Adrenal gland (tissue), 12 donors: Measurements from ENCODE around the gene TRRAP. TPM values are rescaled to one million over a fixed set of nuclear protein-coding genes. Genes with fewer than 3 reads are reported as not detected.

Source experiments
- DNase-seq, 7 donors: peaks; one replicate each; pipeline ENCODE4 v3.0.0-alpha.2; 2019 to 2020
- H3K27ac ChIP-seq, 5 donors: fragments of 200-600 bp; sonication (generic) in 4 of 5; 1 replicate in 3 of 5; 2 replicates in 2 of 5; pipeline versions ENCODE4 v1.5.1 to v1.8.0; 2016 to 2020; ENCODE audit warnings: mild to moderate bottlenecking in 1 of 5
- H3K27me3 ChIP-seq: fragments of 200-600 bp; 2 replicates; pipeline ENCODE4 v1.8.0; 2021
- H3K36me3 ChIP-seq, 2 donors: fragments of 200-600 bp; replicated peaks in 1 of 2; 1 replicate in 1 of 2; 2 replicates in 1 of 2; pipeline versions ENCODE4 v1.5.1 to v1.8.0; 2018 to 2022
- H3K4me1 ChIP-seq, 2 donors: fragments of 200-600 bp; replicated peaks in 1 of 2; 1 replicate in 1 of 2; 2 replicates in 1 of 2; pipeline versions ENCODE4 v1.5.1 to v1.8.0; 2018 to 2021
- H3K4me3 ChIP-seq, 4 donors: fragments of 200-600 bp; sonication (generic) in 3 of 4; one replicate each; pipeline ENCODE4 v1.5.1; 2016 to 2018
- H3K9me3 ChIP-seq, 3 donors: fragments of 200-600 bp; sonication (generic) in 1 of 3; replicated peaks in 1 of 3; 1 replicate in 2 of 3; 2 replicates in 1 of 3; pipeline versions ENCODE4 v1.5.1 to v1.8.0; 2016 to 2021
- CTCF ChIP-seq, 6 experiments: fragments of 450-650 bp in 4 of 6; fragments of 200-600 bp in 2 of 6; sonication (generic) in 1 of 6; IDR thresholded peaks; 1 replicate in 5 of 6; 2 replicates in 1 of 6; pipeline versions ENCODE4 v1.5.1 to v1.8.0; 2016 to 2021; ENCODE audit warnings: antibody characterized with exemption in 6 of 6, mild to moderate bottlenecking in 2 of 6, moderate library complexity in 1 of 6
- POLR2A ChIP-seq, 2 donors: fragments of 450-650 bp; IDR thresholded peaks; one replicate each; pipeline ENCODE4 v1.6.1; 2017; ENCODE audit warnings: antibody characterized with exemption in 2 of 2, mild to moderate bottlenecking in 2 of 2, moderate library complexity in 1 of 2
- WGBS, 4 donors: extraction: QIAGEN DNeasy Blood & Tissue Kit in 2 of 4; methylation state at CpG; one replicate each; pipeline versions ENCODE4 v1.1.5 to v1.1.7; 2013 to 2017; 5-methylcytosine and 5-hydroxymethylcytosine counted together
- intact Hi-C, 2 donors: fragments of 100-400 bp; cut with DNase I; formaldehyde crosslinking; loops; one replicate each; pipeline versions ENCODE4 v1.14.1 to v1.15.0; 2022 to 2023
- polyA plus RNA-seq, 3 donors: library from polyadenylated mRNA; stranded (reverse); fragments of 200-250 nt in 2 of 3; fragments of 350-450 nt in 1 of 3; fragmentation: Illumina TruSeq in 1 of 3; extraction: RNeasy Lipid Tissue Mini Kit (QIAGEN cat#74804) in 1 of 3; gene quantifications; one replicate each; pipeline ENCODE4 v1.2.3, GENCODE V29; 2013 to 2014
- total RNA-seq, 9 donors: library from RNA; depleted of rRNA in 4 of 9; stranded (reverse); fragments of >200 nt in 4 of 9; fragments of 120-200 nt in 1 of 9; fragmentation: NEBNext Ultra II Directional in 1 of 9; extraction: Animal tissue kit (Norgen Biotek cat#: 25700) in 1 of 9; gene quantifications; one replicate each; pipeline versions ENCODE4 v1.1.0 to v1.2.4, GENCODE V29; 2013 to 2023
- donor health status: healthy with polysubstance abuse.
- donor health status: Bipolar disorder and iron deficiency.
- donor health status: DM: yes; HTN: yes; CAD: no.
- donor health status: DM: no; HTN: no; CAD: no.
- donor health status: DM: no; HTN: no; CAD: no.
- donor health status: DM: yes; HTN: yes; CAD: no.

TRRAP gene
- total and polyA plus RNA-seq, 12 donors = 11.8 to 43.0 (median 30.9) TPM

GRCh38 chr7:99010281-99010680 is 131.9 kb downstream of the TRRAP start:
- 91 to 99% (median 95%) methylated on average over 9 of the region's 9 CpGs for WGBS, 4 donors
- DNase-seq = peak in 1 of 7 donors; percentile 9

GRCh38 chr7:99011341-99011705 is 133.0 kb downstream of the TRRAP start:
- DNase-seq = peak in 1 of 7 donors; percentile 46
- no peaks in the 10 kb centered on the region for H3K9me3 ChIP-seq
- no peak for TF ChIP-seq CTCF (IDR thresholded peaks at IDR 0.05)
- no peak for TF ChIP-seq POLR2A (IDR thresholded peaks at IDR 0.05)
- H3K4me1 ChIP-seq = no peaks in the 10 kb centered on the region
- no peaks in the 10 kb centered on the region for H3K27me3 ChIP-seq
- 96 to 98% (median 97%) methylated on average over 20 to 24 of the region's 24 CpGs for WGBS, 4 donors
- H3K27ac ChIP-seq = no peak overlapping the region
- H3K4me3 ChIP-seq = no peak overlapping the region
- intact Hi-C loops = no loop called here
- H3K36me3 ChIP-seq = peaks cover 0 to 87% of the 10 kb centered on the region in 2 donors

More at GRCh38 chr7:99010281-99010680, 131.9 kb downstream of the TRRAP start:
- Histone ChIP-seq H3K27ac (no peak overlapping the region), H3K4me1 (no peaks in the 10 kb centered on the region), H3K27me3 (no peaks in the 10 kb centered on the region), H3K4me3 (no peak overlapping the region), H3K9me3 (no peaks in the 10 kb centered on the region), H3K36me3 (peaks cover 0 to 93% of the 10 kb centered on the region in 2 donors)
- intact Hi-C loops = no loop called here
- TF ChIP-seq POLR2A (IDR thresholded peaks at IDR 0.05) (no peak), CTCF (IDR thresholded peaks at IDR 0.05) (no peak)

GRCh38 chr7:99011706-99012404 is 133.5 kb downstream of the TRRAP start:
- WGBS, 4 donors = 95 to 97% (median 96%) methylated on average over 28 to 36 of the region's 36 CpGs
- intact Hi-C loops = no loop called here
- peaks cover 0 to 82% of the 10 kb centered on the region in 2 donors for H3K36me3 ChIP-seq
- no peak overlapping the region for H3K27ac ChIP-seq
- no peak for TF ChIP-seq POLR2A (IDR thresholded peaks at IDR 0.05)
- DNase-seq = peak in 1 of 7 donors; percentile 46
- no peaks in the 10 kb centered on the region for H3K9me3 ChIP-seq
- H3K4me1 ChIP-seq = no peaks in the 10 kb centered on the region
- no peak overlapping the region for H3K4me3 ChIP-seq
- H3K27me3 ChIP-seq = no peaks in the 10 kb centered on the region

- WGBS, 4 donors = 93 to 98% (median 96%) methylated on average over 13 of the region's 13 CpGs
- Histone ChIP-seq H3K36me3 (peaks cover 0 to 78% of the 10 kb centered on the region in 2 donors), H3K4me1 (no peaks in the 10 kb centered on the region), H3K9me3 (no peaks in the 10 kb centered on the region), H3K27me3 (no peaks in the 10 kb centered on the region), H3K27ac (no peak overlapping the region), H3K4me3 (no peak overlapping the region)
- intact Hi-C loops = no loop called here
- DNase-seq = peak in 1 of 7 donors; percentile 24
- TF ChIP-seq CTCF (IDR thresholded peaks at IDR 0.05) (no peak), POLR2A (IDR thresholded peaks at IDR 0.05) (no peak)
Measured at GRCh38 chr7:99012722-99013121, 134.4 kb downstream of the TRRAP start.
